HCT116 (cell line): ENCODE data around the gene PRDM11. TPM values are rescaled to one million over a fixed set of nuclear protein-coding genes. Genes with fewer than 3 reads are reported as not detected.

Source experiments
- ATAC-seq: fragments of 200-7000 bp; cut with Tn5 transposase; 2 replicates; pipeline ENCODE4 v1.9.1; 2020; ENCODE audit warnings: mild to moderate bottlenecking, moderate library complexity
- BruUV-seq: library from RNA; stranded (reverse); fragments of 400-500 nt; replicated peaks from 2 replicates; lab custom pipeline; 2021; lab: Mats Ljungman, UMichigan
- CTCF ChIA-PET: fragments of 300-600 bp; sonication (Branson Sonifier 250); formaldehyde crosslinking; loops from one replicate; lab custom pipeline; 2021; ENCODE audit warnings: antibody characterized with exemption; lab: Charles Lee
- POLR2A ChIA-PET: fragments of 300-600, 350-600 bp; sonication (Branson Sonifier 250); formaldehyde crosslinking; loops from one replicate; lab custom pipeline; 2021; ENCODE audit warnings: antibody characterized with exemption; lab: Charles Lee
- RAD21 ChIA-PET, 2 experiments: fragments of 300-600 bp; sonication (Branson Sonifier 250); formaldehyde crosslinking; loops; one replicate each; lab custom pipeline; 2023; ENCODE audit warnings: low total read pairs in 2 of 2; ENCODE audit not compliant: uncharacterized antibody in 2 of 2, unreplicated experiment in 2 of 2, low non-redundant PET in 1 of 2; lab: Charles Lee
- DNase-seq: peaks from one replicate; pipeline ENCODE4 v3.0.0-alpha.2; 2010; ENCODE audit warnings: low read depth, low spot score
- H2AFZ ChIP-seq: fragments of 200-600 bp; shearing (Covaris generic), sonication (generic); 2 replicates; pipeline ENCODE4 v1.6.1; 2017; ENCODE audit warnings: low read depth, mixed run types, mixed read lengths, antibody characterized with exemption, low read length; ENCODE audit not compliant: poor library complexity, severe bottlenecking
- H3K27ac ChIP-seq: 2 replicates; pipeline ENCODE4 v1.5.1; 2012; ENCODE audit warnings: low read depth, low read length
- H3K27me3 ChIP-seq: fragments of 200-600 bp; sonication (generic); 2 replicates; pipeline ENCODE4 v1.6.1; 2016; ENCODE audit warnings: mixed run types, low read length, mixed read lengths; ENCODE audit not compliant: insufficient read depth
- H3K36me3 ChIP-seq, 2 experiments: fragments of 200-500 bp in 1 of 2; fragments of 200-600 bp in 1 of 2; sonication (Bioruptor generic) in 1 of 2; sonication (generic) in 1 of 2; 2 replicates each; pipeline versions ENCODE4 v1.5.1 to v1.6.1; 2014 to 2016; ENCODE audit warnings: low read length in 2 of 2, inconsistent platforms in 1 of 2, mixed read lengths in 1 of 2, mixed run types in 1 of 2; ENCODE audit not compliant: insufficient read depth in 2 of 2, control insufficient read depth in 1 of 2
- H3K4me1 ChIP-seq, 2 experiments: fragments of 200-600 bp in 1 of 2; sonication (generic) in 1 of 2; 2 replicates each; pipeline versions ENCODE4 v1.5.1 to v1.6.1; 2012 to 2017; ENCODE audit warnings: low read length in 2 of 2, inconsistent platforms in 1 of 2, mild to moderate bottlenecking in 1 of 2, mixed read lengths in 1 of 2, mixed run types in 1 of 2, moderate library complexity in 1 of 2; ENCODE audit not compliant: insufficient read depth in 2 of 2, control insufficient read depth in 1 of 2
- H3K4me2 ChIP-seq: fragments of 200-600 bp; sonication (generic); 2 replicates; pipeline ENCODE4 v1.6.1; 2017; ENCODE audit warnings: mixed run types, low read length, mixed read lengths
- H3K4me3 ChIP-seq, 2 experiments: fragments of 200-600 bp in 1 of 2; sonication (generic) in 1 of 2; replicated peaks in 1 of 2; 2 replicates each; pipeline ENCODE4 v1.5.1; 2011 to 2016; ENCODE audit warnings: low read length in 2 of 2, control low read depth in 1 of 2, low read depth in 1 of 2, mild to moderate bottlenecking in 1 of 2, mixed read lengths in 1 of 2, mixed run types in 1 of 2
- H3K79me2 ChIP-seq: fragments of 200-600 bp; sonication (generic); 2 replicates; pipeline ENCODE4 v1.6.1; 2017; ENCODE audit warnings: mild to moderate bottlenecking, mixed run types, low read length, moderate library complexity, mixed read lengths; ENCODE audit not compliant: insufficient read depth
- H3K9ac ChIP-seq: fragments of 200-600 bp; sonication (generic); 2 replicates; pipeline ENCODE4 v1.6.1; 2016; ENCODE audit warnings: low read length, mixed read lengths
- H3K9me2 ChIP-seq: fragments of 200-600 bp; sonication (generic), shearing (Covaris generic); 2 replicates; pipeline ENCODE4 v1.6.1; 2017; ENCODE audit warnings: mixed run types, mild to moderate bottlenecking, moderate library complexity; ENCODE audit not compliant: insufficient read depth
- H3K9me3 ChIP-seq, 2 experiments: fragments of 200-500 bp in 1 of 2; fragments of 200-600 bp in 1 of 2; sonication (Bioruptor generic) in 1 of 2; sonication (generic) in 1 of 2; 2 replicates each; pipeline ENCODE4 v1.6.1; 2014 to 2017; ENCODE audit warnings: low read length in 2 of 2, mixed read lengths in 2 of 2, inconsistent platforms in 1 of 2, low read depth in 1 of 2, mild to moderate bottlenecking in 1 of 2, mixed run types in 1 of 2, moderate library complexity in 1 of 2; ENCODE audit not compliant: control insufficient read depth in 1 of 2, insufficient read depth in 1 of 2
- H4K20me1 ChIP-seq: fragments of 200-600 bp; sonication (generic), shearing (Covaris generic); 2 replicates; pipeline ENCODE4 v1.6.1; 2017; ENCODE audit warnings: mixed run types, mild to moderate bottlenecking, moderate library complexity; ENCODE audit not compliant: insufficient read depth
- CBX3 ChIP-seq: IDR thresholded peaks from 2 replicates; pipeline ENCODE4 v1.6.1; 2012; ENCODE audit warnings: low read depth
- EGR1 ChIP-seq: IDR thresholded peaks from 2 replicates; pipeline ENCODE4 v1.6.1; 2012; ENCODE audit warnings: low read depth
- EZH2 ChIP-seq: fragments of 200-600 bp; sonication (generic); IDR thresholded peaks from 2 replicates; pipeline ENCODE4 v1.6.1; 2017; ENCODE audit warnings: antibody characterized with exemption, mixed run types
- POLR2A ChIP-seq: IDR thresholded peaks from 2 replicates; pipeline ENCODE4 v1.7.0; 2011; ENCODE audit warnings: borderline replicate concordance; ENCODE audit not compliant: insufficient read depth, insufficient read length; ENCODE audit errors: extremely low read depth
- TCF7L2 ChIP-seq: IDR thresholded peaks from 2 replicates; pipeline ENCODE4 v1.7.0; 2011; ENCODE audit warnings: borderline replicate concordance, inconsistent platforms; ENCODE audit not compliant: insufficient read depth, insufficient read length; ENCODE audit errors: extremely low read depth
- YY1 ChIP-seq: IDR thresholded peaks from 2 replicates; pipeline ENCODE4 v1.6.1; 2011; ENCODE audit warnings: low read length, low read depth, moderate library complexity, mild to moderate bottlenecking; ENCODE audit not compliant: insufficient replicate concordance; ENCODE audit errors: extremely low read depth
- intact Hi-C: fragments of 100-400 bp; cut with micrococcal nuclease; formaldehyde crosslinking; loops from 2 replicates; pipeline ENCODE4 v1.10.0; 2022
- total RNA-seq: library from RNA; stranded (reverse); gene quantifications from one replicate; pipeline ENCODE4 v1.2.1, GENCODE V29; 2021; ENCODE audit not compliant: unreplicated experiment
- TF ChIP-seq, protein P1 (sequence below): IDR thresholded peaks from 2 replicates; pipeline ENCODE4 v1.6.1; 2012; ENCODE audit warnings: low read depth
- TF ChIP-seq, protein P2 (sequence below): IDR thresholded peaks from 2 replicates; pipeline ENCODE4 v1.6.1; 2011; ENCODE audit warnings: mild to moderate bottlenecking, low read length, moderate library complexity; ENCODE audit not compliant: insufficient replicate concordance; ENCODE audit errors: extremely low read depth

The PRDM11 gene
- total RNA-seq, 1 experiment from 2014 or later, result 9.3 TPM

DNA sequence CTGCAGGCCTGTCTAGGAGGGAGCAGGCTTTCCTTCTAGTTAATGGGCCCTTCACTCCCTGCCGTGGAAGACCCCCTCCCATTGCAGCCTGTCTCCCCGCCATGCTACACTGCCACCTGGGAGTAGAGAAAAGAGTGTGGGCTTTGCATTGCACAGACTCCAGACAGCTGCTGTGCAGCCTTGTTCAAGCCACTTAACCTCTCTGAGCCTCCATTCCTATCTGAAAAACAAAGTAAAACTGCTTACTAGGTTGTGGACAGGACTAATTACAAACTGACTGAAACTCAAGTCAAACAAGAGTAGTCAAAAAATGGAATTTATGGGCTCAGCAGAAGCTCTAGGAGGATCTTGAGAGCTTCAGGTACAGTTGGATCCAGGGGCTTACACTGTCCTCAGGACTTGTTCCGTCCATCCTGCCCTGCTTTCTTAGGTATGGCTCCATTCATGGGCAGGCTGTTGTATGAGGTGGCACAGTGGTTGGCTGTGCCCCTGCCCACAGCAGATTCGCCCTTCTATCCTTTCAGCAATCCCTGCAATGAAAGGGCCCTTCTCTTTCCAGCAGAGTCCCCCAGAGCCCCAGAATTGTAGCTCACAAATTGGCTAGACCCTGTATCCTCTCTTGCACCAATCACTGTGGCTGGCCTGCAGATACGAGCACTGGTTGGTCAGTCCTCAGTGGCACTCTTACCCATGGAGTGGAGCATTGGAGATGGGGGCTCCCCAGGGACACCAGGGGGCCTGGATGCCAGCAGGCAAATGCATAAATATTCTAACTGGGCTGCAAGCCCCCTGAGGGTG lies 19.6 kb downstream of the PRDM11 start:
- H2AFZ ChIP-seq, result no peak overlapping the region
- ChIA-PET RAD21 (no interaction called here), CTCF (interaction anchor here (1.1 kb wide), 1 partner anchor 86 kb away, joined by 3 read pairs; no protein-coding TSS in a partner anchor), POLR2A (no interaction called here)
- H3K4me1 ChIP-seq, result peaks cover 4 to 16% of the 10 kb centered on the region in 2 experiments; a peak in 3 of 4 replicates
- H3K27ac ChIP-seq, result no peak overlapping the region
- no peaks in the 10 kb centered on the region for H3K36me3 ChIP-seq
- no peak overlapping the region for H3K9ac ChIP-seq
- no peaks in the 10 kb centered on the region for H4K20me1 ChIP-seq
- DNase-seq, result no peak
- no peak overlapping the region for H3K4me2 ChIP-seq
- H3K9me2 ChIP-seq, result no peaks in the 10 kb centered on the region
- no peaks in the 10 kb centered on the region for H3K9me3 ChIP-seq
- no peaks in the 10 kb centered on the region for H3K79me2 ChIP-seq
- intact Hi-C loops, result no loop called here
- H3K27me3 ChIP-seq, result no peaks in the 10 kb centered on the region
- BruUV-seq, result no TSS peak
- no peak for ATAC-seq
- TF ChIP-seq EGR1, result no peak
- no peak for TF ChIP-seq POLR2A
- no peak overlapping the region for H3K4me3 ChIP-seq

GRCh38 chr11:45166604-45166897 lies 20.1 kb downstream of the PRDM11 start:
- no peaks in the 10 kb centered on the region for H4K20me1 ChIP-seq
- CTCF ChIA-PET, result interaction anchor here (1.1 kb wide), 1 partner anchor 86 kb away, joined by 3 read pairs; no protein-coding TSS in a partner anchor
- H3K36me3 ChIP-seq, result no peaks in the 10 kb centered on the region
- TF ChIP-seq EZH2 (no peak), YY1 (no peak), TCF7L2 (no peak), CBX3 (no peak), EGR1 (no peak), POLR2A (no peak)
- TF ChIP-seq, protein P1, sequence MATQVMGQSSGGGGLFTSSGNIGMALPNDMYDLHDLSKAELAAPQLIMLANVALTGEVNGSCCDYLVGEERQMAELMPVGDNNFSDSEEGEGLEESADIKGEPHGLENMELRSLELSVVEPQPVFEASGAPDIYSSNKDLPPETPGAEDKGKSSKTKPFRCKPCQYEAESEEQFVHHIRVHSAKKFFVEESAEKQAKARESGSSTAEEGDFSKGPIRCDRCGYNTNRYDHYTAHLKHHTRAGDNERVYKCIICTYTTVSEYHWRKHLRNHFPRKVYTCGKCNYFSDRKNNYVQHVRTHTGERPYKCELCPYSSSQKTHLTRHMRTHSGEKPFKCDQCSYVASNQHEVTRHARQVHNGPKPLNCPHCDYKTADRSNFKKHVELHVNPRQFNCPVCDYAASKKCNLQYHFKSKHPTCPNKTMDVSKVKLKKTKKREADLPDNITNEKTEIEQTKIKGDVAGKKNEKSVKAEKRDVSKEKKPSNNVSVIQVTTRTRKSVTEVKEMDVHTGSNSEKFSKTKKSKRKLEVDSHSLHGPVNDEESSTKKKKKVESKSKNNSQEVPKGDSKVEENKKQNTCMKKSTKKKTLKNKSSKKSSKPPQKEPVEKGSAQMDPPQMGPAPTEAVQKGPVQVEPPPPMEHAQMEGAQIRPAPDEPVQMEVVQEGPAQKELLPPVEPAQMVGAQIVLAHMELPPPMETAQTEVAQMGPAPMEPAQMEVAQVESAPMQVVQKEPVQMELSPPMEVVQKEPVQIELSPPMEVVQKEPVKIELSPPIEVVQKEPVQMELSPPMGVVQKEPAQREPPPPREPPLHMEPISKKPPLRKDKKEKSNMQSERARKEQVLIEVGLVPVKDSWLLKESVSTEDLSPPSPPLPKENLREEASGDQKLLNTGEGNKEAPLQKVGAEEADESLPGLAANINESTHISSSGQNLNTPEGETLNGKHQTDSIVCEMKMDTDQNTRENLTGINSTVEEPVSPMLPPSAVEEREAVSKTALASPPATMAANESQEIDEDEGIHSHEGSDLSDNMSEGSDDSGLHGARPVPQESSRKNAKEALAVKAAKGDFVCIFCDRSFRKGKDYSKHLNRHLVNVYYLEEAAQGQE, result no peak
- TF ChIP-seq, protein P2, sequence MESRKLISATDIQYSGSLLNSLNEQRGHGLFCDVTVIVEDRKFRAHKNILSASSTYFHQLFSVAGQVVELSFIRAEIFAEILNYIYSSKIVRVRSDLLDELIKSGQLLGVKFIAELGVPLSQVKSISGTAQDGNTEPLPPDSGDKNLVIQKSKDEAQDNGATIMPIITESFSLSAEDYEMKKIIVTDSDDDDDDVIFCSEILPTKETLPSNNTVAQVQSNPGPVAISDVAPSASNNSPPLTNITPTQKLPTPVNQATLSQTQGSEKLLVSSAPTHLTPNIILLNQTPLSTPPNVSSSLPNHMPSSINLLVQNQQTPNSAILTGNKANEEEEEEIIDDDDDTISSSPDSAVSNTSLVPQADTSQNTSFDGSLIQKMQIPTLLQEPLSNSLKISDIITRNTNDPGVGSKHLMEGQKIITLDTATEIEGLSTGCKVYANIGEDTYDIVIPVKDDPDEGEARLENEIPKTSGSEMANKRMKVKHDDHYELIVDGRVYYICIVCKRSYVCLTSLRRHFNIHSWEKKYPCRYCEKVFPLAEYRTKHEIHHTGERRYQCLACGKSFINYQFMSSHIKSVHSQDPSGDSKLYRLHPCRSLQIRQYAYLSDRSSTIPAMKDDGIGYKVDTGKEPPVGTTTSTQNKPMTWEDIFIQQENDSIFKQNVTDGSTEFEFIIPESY, result no peak
- no peak overlapping the region for H3K4me3 ChIP-seq
- RAD21 ChIA-PET, result no interaction called here
- H2AFZ ChIP-seq, result no peak overlapping the region
- DNase-seq, result no peak
- BruUV-seq, result no TSS peak
- no peak overlapping the region for H3K9ac ChIP-seq
- H3K9me3 ChIP-seq, result no peaks in the 10 kb centered on the region
- H3K4me1 ChIP-seq, result peaks cover 8 to 21% of the 10 kb centered on the region in 2 experiments; a peak in 3 of 4 replicates
- H3K9me2 ChIP-seq, result no peaks in the 10 kb centered on the region
- no peak overlapping the region for H3K4me2 ChIP-seq
- POLR2A ChIA-PET, result no interaction called here
- H3K27me3 ChIP-seq, result no peaks in the 10 kb centered on the region
- no peaks in the 10 kb centered on the region for H3K79me2 ChIP-seq
- ATAC-seq, result no peak
- no peak overlapping the region for H3K27ac ChIP-seq
- intact Hi-C loops, result no loop called here
